ENCODE results near the gene MRPL9.

Gene MRPL9

DNA sequence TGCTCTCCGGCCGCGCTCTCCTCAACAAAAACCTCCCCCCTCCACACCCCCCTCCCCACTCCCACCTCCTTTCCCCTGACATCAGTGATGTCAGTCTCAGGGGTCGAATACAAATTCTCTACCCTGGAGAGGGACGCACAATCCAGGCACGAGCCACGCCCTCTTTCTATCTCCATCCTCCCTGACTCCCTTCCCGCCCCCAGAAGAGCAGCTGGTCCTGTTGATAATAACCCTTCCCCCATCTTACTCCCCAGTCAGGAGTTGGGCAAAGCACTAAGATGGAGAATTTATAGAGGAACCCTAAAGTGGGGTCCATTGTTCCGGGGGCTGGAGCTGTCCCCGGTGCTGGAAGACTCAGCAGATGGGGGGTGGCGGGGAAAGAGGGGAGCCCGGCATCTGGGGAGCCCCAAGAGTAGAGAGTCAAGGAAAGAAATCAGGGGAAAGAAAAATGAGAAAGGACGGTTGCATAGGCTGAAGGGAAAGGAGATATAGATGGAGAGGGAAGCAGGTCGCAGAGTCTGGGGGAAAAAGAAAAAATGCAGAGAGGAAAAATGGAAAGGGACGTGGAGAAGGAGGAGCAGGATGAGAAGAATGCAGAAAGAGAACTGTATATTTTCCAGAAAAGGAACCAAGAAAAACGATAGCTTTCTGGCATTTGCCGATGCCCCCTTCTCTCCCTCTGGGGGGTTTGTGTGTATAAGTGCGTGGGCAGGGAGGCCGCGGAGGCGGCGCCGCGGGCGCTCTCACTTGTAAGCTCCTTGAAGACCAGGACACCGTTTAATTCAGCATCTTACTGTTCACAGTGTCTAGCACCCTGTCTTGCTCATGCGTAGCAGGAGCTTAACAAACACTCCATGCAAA lies 46.3 kb downstream of the MRPL9 start, which contains the start of gene CELF3:
Gene CELF3 (minus strand): TSS at position 33 of the 861 bp plus-strand sequence. CDS start 783 bp downstream, outside the sequence.
- DNase-seq: no peak
- in situ Hi-C loops (cut with MboI; ENCODE audit: low pct_unique_long_range_greater_than_20kb, low sequenced_read_pairs): no loop called here

GRCh38 chr1:151716405-151716762 lies 46.9 kb downstream of the MRPL9 start:
- in situ Hi-C loops (cut with MboI; ENCODE audit: low pct_unique_long_range_greater_than_20kb, low sequenced_read_pairs): no loop called here
- DNase-seq: no peak

GRCh38 chr1:151715726-151716404 lies 47.4 kb downstream of the MRPL9 start:
- DNase-seq: no peak
- in situ Hi-C loops (cut with MboI; ENCODE audit: low pct_unique_long_range_greater_than_20kb, low sequenced_read_pairs): no loop called here

GRCh38 chr1:151714820-151715725 lies 48.2 kb downstream of the MRPL9 start:
- DNase-seq: no peak
- in situ Hi-C loops (cut with MboI; ENCODE audit: low pct_unique_long_range_greater_than_20kb, low sequenced_read_pairs): no loop called here

DNA sequence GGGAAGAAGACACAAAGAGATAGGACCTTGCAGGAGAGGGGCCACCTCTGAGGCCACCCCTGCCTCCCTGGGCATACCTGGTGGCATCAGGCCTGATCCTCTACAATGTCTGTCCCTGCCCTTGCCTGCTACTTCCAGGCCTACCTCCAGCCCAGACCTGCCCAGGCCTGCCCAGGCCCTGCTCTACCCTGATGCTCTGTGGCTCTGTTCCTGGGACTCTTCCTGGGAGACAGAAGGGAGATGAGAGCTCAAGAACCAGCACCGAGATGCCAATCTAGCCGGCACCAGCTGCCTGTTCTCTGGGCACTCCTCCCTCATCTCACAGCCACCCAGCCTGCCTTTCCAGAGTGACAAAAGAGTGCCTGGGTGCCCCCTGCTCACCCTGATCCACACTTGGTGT lies 49.4 kb downstream of the MRPL9 start:
- no peak for DNase-seq
- in situ Hi-C loops (cut with MboI; ENCODE audit: low pct_unique_long_range_greater_than_20kb, low sequenced_read_pairs): no loop called here

GRCh38 chr1:151713044-151713443 lies 50.3 kb downstream of the MRPL9 start:
- in situ Hi-C loops (cut with MboI; ENCODE audit: low pct_unique_long_range_greater_than_20kb, low sequenced_read_pairs): no loop called here
- no peak for DNase-seq

DNA sequence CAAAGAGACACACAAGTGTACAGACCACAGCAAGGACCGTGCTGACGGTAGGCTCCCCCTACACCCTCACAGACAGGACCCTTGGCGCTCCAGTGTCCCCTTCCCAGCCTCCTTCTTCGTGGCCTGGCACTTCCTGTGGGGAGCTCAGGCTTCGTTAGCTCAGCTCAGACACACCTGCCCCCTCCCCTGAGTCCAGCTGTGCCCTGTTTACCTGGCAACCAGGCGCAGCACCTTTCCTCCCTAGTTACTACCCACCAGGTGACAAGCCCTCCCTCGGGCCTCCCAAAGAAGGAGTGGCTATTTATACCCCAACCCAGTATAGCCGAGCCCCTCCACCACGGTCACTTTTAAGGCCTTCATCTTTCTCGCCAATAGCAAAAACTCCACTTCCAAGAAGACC lies 51.3 kb downstream of the MRPL9 start:
- in situ Hi-C loops (cut with MboI; ENCODE audit: low pct_unique_long_range_greater_than_20kb, low sequenced_read_pairs): no loop called here
- no peak for DNase-seq

DNA sequence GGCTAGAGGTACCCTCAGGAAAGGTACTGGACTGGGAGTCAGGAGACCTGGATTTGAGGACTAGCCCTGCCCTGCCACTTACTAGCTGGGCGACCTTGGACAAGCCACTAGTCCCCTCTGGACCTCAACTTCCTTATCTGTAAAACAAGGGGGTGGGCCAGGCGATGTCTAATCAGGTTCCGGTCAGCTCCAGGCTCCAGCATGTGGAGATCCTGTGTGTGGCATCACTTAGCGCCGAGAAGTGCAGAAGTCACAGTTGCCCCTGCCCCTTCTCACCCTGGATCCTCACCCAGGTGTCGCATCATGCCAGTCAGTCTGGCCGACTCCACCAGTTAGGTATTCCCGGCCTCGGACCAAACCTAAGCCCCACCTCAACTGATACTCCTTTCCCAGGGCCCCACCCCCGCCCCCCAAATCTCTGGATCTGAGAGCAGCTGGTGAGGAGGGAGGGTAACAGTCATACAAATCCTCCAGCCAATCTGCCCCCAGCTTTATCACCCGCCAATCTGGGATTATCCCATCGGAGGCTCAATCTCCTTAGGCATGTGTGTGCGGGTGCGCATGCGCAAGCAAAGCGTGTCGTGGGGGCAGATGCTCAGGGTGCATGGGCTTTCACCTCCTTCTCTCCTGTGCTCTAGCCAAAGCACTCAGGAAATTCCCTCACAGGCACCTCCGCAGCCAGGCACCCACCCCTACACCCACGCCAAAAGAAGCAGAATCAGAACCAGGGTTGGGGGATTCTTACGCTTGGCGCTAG lies 52.1 kb downstream of the MRPL9 start:
- DNase-seq: no peak
- in situ Hi-C loops (cut with MboI; ENCODE audit: low pct_unique_long_range_greater_than_20kb, low sequenced_read_pairs): no loop called here

GRCh38 chr1:151710187-151710840 lies 53.0 kb downstream of the MRPL9 start:
- DNase-seq: peak; percentile 15
- in situ Hi-C loops (cut with MboI; ENCODE audit: low pct_unique_long_range_greater_than_20kb, low sequenced_read_pairs): no loop called here

Measured in KBM-7 (cell line).